Skeletal muscle tissue (tissue), 4 donors: ENCODE measurements around the gene SBF1. TPM values are rescaled to one million over a fixed set of nuclear protein-coding genes. Genes with fewer than 3 reads are reported as not detected.

Experiments used
- H3K27ac ChIP-seq: one replicate; pipeline ENCODE4 v1.7.0; 2013; ENCODE audit warnings: mild to moderate bottlenecking, low read depth, low read length, inconsistent platforms
- H3K27me3 ChIP-seq, 3 donors: one replicate each; pipeline ENCODE4 v1.7.0; 2013; ENCODE audit warnings: low read length in 3 of 3; ENCODE audit not compliant: control insufficient read depth in 3 of 3, insufficient read depth in 3 of 3
- H3K36me3 ChIP-seq, 3 donors: one replicate each; pipeline ENCODE4 v1.7.0; 2013; ENCODE audit warnings: low read length in 3 of 3; ENCODE audit not compliant: control insufficient read depth in 3 of 3, insufficient read depth in 3 of 3
- H3K4me1 ChIP-seq, 3 donors: one replicate each; pipeline ENCODE4 v1.7.0; 2013; ENCODE audit warnings: low read length in 3 of 3, mild to moderate bottlenecking in 3 of 3; ENCODE audit not compliant: control insufficient read depth in 3 of 3, insufficient read depth in 3 of 3
- H3K4me3 ChIP-seq, 3 donors: one replicate each; pipeline ENCODE4 v1.7.0; 2013; ENCODE audit warnings: low read length in 3 of 3
- H3K9ac ChIP-seq, 3 donors: one replicate each; pipeline ENCODE4 v1.7.0; 2013; ENCODE audit warnings: low read length in 3 of 3, mild to moderate bottlenecking in 3 of 3, moderate library complexity in 2 of 3, low read depth in 1 of 3
- H3K9me3 ChIP-seq, 3 donors: one replicate each; pipeline ENCODE4 v1.7.0; 2013; ENCODE audit warnings: low read length in 3 of 3; ENCODE audit not compliant: control insufficient read depth in 3 of 3
- total RNA-seq: library from RNA; depleted of rRNA; stranded (reverse); fragments of >200 nt; gene quantifications from one replicate; pipeline ENCODE4 v1.2.3, GENCODE V29; 2014
- donor health status: Osteomylitis.

SBF1 gene
- total RNA-seq, 1 donor from 2014 or later: 30.8 TPM

GRCh38 chr22:50469377-50470305 lies 5.2 kb downstream of the SBF1 start:
- H3K4me3 ChIP-seq: no peak overlapping the region
- peak overlapping the region in 1 of 3 donors; percentile 57 for H3K9ac ChIP-seq
- H3K27me3 ChIP-seq: no peaks in the 10 kb centered on the region
- H3K4me1 ChIP-seq: peaks cover 39 to 53% (median 53%) of the 10 kb centered on the region in 3 donors
- H3K27ac ChIP-seq: no peak overlapping the region
- H3K9me3 ChIP-seq: no peaks in the 10 kb centered on the region
- peaks cover 28 to 29% (median 28%) of the 10 kb centered on the region in 3 donors for H3K36me3 ChIP-seq

- Histone ChIP-seq H3K4me1 (peaks cover 33 to 48% (median 48%) of the 10 kb centered on the region in 3 donors), H3K36me3 (peaks cover 37 to 39% (median 38%) of the 10 kb centered on the region in 3 donors), H3K27ac (no peak overlapping the region)
Observed at GRCh38 chr22:50468626-50469025, 6.2 kb downstream of the SBF1 start.

GRCh38 chr22:50467773-50468440 lies 6.9 kb downstream of the SBF1 start:
- Histone ChIP-seq H3K27ac (no peak overlapping the region), H3K36me3 (peaks cover 44 to 46% (median 45%) of the 10 kb centered on the region in 3 donors), H3K4me1 (peaks cover 26 to 41% (median 40%) of the 10 kb centered on the region in 3 donors), H3K27me3 (no peaks in the 10 kb centered on the region), H3K4me3 (no peak overlapping the region), H3K9me3 (no peaks in the 10 kb centered on the region), H3K9ac (no peak overlapping the region)

More at GRCh38 chr22:50468626-50469025, 6.2 kb downstream of the SBF1 start:
- H3K27me3 ChIP-seq: no peaks in the 10 kb centered on the region
- no peak overlapping the region for H3K9ac ChIP-seq
- no peak overlapping the region for H3K4me3 ChIP-seq
- no peaks in the 10 kb centered on the region for H3K9me3 ChIP-seq

GRCh38 chr22:50467341-50467740 lies 7.5 kb downstream of the SBF1 start:
- peaks cover 49 to 50% (median 50%) of the 10 kb centered on the region in 3 donors for H3K36me3 ChIP-seq
- no peak overlapping the region for H3K4me3 ChIP-seq
- H3K27me3 ChIP-seq: no peaks in the 10 kb centered on the region
- H3K27ac ChIP-seq: no peak overlapping the region
- no peak overlapping the region for H3K9ac ChIP-seq
- H3K4me1 ChIP-seq: peaks cover 20 to 35% (median 35%) of the 10 kb centered on the region in 3 donors
- H3K9me3 ChIP-seq: no peaks in the 10 kb centered on the region

GRCh38 chr22:50465066-50465930 lies 9.5 kb downstream of the SBF1 start:
- no peaks in the 10 kb centered on the region for H3K27me3 ChIP-seq
- peaks cover 2 to 15% (median 14%) of the 10 kb centered on the region in 3 donors for H3K4me1 ChIP-seq
- H3K4me3 ChIP-seq: no peak overlapping the region
- no peak overlapping the region for H3K27ac ChIP-seq
- H3K36me3 ChIP-seq: peaks cover 67 to 69% (median 69%) of the 10 kb centered on the region in 3 donors
- no peak overlapping the region for H3K9ac ChIP-seq
- H3K9me3 ChIP-seq: no peaks in the 10 kb centered on the region

- Histone ChIP-seq H3K4me3 (no peak overlapping the region), H3K4me1 (peaks cover 0 to 10% (median 8%) of the 10 kb centered on the region in 3 donors), H3K9me3 (no peaks in the 10 kb centered on the region), H3K9ac (no peak overlapping the region), H3K36me3 (peaks cover 75 to 77% (median 76%) of the 10 kb centered on the region in 3 donors), H3K27ac (no peak overlapping the region), H3K27me3 (no peaks in the 10 kb centered on the region)
Observed at GRCh38 chr22:50464451-50464850, 10.4 kb downstream of the SBF1 start.

- Histone ChIP-seq H3K27me3 (no peaks in the 10 kb centered on the region), H3K9ac (no peak overlapping the region), H3K27ac (no peak overlapping the region), H3K9me3 (no peaks in the 10 kb centered on the region), H3K36me3 (peaks cover 85 to 88% (median 86%) of the 10 kb centered on the region in 3 donors), H3K4me3 (no peak overlapping the region), H3K4me1 (no peaks in the 10 kb centered on the region)
Observed at GRCh38 chr22:50463188-50463900, 11.5 kb downstream of the SBF1 start.

- Histone ChIP-seq H3K4me1 (no peaks in the 10 kb centered on the region), H3K9ac (no peak overlapping the region), H3K27me3 (no peaks in the 10 kb centered on the region), H3K36me3 (peaks cover 86 to 93% (median 92%) of the 10 kb centered on the region in 3 donors), H3K4me3 (no peak overlapping the region), H3K9me3 (no peaks in the 10 kb centered on the region), H3K27ac (no peak overlapping the region)
Observed at GRCh38 chr22:50461979-50462540, 12.8 kb downstream of the SBF1 start.

- Histone ChIP-seq H3K4me1 (no peaks in the 10 kb centered on the region), H3K27ac (no peak overlapping the region), H3K4me3 (no peak overlapping the region), H3K36me3 (peaks cover 83 to 93% (median 91%) of the 10 kb centered on the region in 3 donors), H3K9me3 (no peaks in the 10 kb centered on the region), H3K9ac (no peak overlapping the region), H3K27me3 (no peaks in the 10 kb centered on the region)
Observed at GRCh38 chr22:50461536-50461935, 13.3 kb downstream of the SBF1 start.
